GM12878 (cell line): ENCODE data around the gene ZNF600.

Experiments
- LARP7 ChIP-seq: fragments of 450-650 bp; IDR thresholded peaks from 2 replicates; pipeline ENCODE4 v1.6.1; 2017; ENCODE audit warnings: mild to moderate bottlenecking
- ZSCAN29 ChIP-seq: fragments of 450-650 bp; IDR thresholded peaks from 2 replicates; pipeline ENCODE4 v1.6.1; 2017; ENCODE audit warnings: mild to moderate bottlenecking, moderate library complexity

GRCh38 chr19:52789440-52789839, 2.8 kb upstream of the ZNF600 start:
- TF ChIP-seq LARP7: no peak
- TF ChIP-seq ZSCAN29: no peak
